ENCODE results near the gene CALCOCO1. TPM values are rescaled to one million over a fixed set of nuclear protein-coding genes. Genes with fewer than 3 reads are reported as not detected.

Gene CALCOCO1
- polyA plus RNA-seq, 2 donors: 49.7 to 72.7 TPM

DNA sequence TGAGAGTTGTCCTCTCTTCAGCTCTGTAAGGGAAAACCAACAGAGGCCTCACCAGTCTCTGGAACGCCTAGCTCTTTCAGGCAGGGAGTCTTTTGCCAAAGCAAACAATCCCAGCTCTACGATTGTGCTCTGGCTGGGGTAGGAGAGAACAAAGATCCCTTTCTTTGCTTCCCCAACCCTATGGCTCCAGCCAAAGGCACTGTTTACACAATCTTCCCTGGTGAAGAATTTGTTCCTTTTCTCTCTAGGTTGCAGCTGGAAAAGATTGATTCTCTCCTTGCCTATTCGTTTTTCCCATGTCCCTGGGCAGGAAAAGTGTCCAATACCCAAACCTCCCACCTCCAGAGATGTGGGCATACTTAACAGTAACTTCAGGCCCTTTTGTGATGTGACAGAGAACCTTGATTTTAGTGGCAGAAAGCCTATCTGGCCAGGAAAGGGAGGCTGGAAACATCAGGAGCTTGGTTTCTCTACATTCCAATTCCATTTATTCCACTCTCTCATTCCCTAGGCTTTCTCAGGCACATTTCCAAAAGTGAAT, 68.2 kb downstream of the CALCOCO1 start:
- no peaks in the 10 kb centered on the region for H3K4me1 ChIP-seq (ENCODE audit: control insufficient read depth in 2 of 2, insufficient read depth in 2 of 2, low read length in 1 of 2)
- H3K4me3 ChIP-seq (ENCODE audit: low read depth in 1 of 2, low read length in 2 of 2): no peak overlapping the region
- no peaks in the 10 kb centered on the region for H3K9me3 ChIP-seq (ENCODE audit: control insufficient read depth in 2 of 2, insufficient read depth in 1 of 2, low read depth in 1 of 2, low read length in 1 of 2)
- peak overlapping the region; percentile 71 to 87 for H3K27ac ChIP-seq (ENCODE audit: low read depth in 2 of 2, low read length in 1 of 2)
- H3K36me3 ChIP-seq (ENCODE audit: control insufficient read depth in 2 of 2, insufficient read depth in 2 of 2, low read length in 1 of 2): peaks cover 0 to 4% of the 10 kb centered on the region in 2 donors
- no peaks in the 10 kb centered on the region for H3K27me3 ChIP-seq (ENCODE audit: control insufficient read depth in 1 of 2, insufficient read depth in 2 of 2, low read length in 2 of 2)
- WGBS, 2 donors: 10 to 24% methylated on average over 3 of the region's 3 CpGs

Other genes starting within 250 kb of the CALCOCO1 start
- gene MAP3K12, start 228.0 kb downstream of the CALCOCO1 start, polyA plus RNA-seq: 1 to 10 TPM; 6.2 to 8.5 TPM
- gene TARBP2, start 226.2 kb downstream of the CALCOCO1 start, polyA plus RNA-seq: 10 to 100 TPM; 20.1 to 24.8 TPM
- under 1 TPM in 1 of 2 donors, not detected in 1; 0.12 TPM for gene NPFF, start 220.0 kb downstream of the CALCOCO1 start, polyA plus RNA-seq
- gene ATF7, start 101.1 kb downstream of the CALCOCO1 start, polyA plus RNA-seq: 10 to 100 TPM; 15.9 to 23.5 TPM
- 100 to 1,000 TPM; 334 to 466 TPM for gene ATP5MC2, start 51.4 kb downstream of the CALCOCO1 start, polyA plus RNA-seq
- gene CISTR, start 24.5 kb upstream of the CALCOCO1 start, polyA plus RNA-seq: not detected
- under 1 TPM; 0.02 to 0.04 TPM for gene HOXC13, start 211.4 kb upstream of the CALCOCO1 start, polyA plus RNA-seq
- gene HOXC12, start 227.5 kb upstream of the CALCOCO1 start, polyA plus RNA-seq: not detected
- gene HOXC11, start 245.7 kb upstream of the CALCOCO1 start, polyA plus RNA-seq: not detected
- not detected for gene HOTAIR, start 247.5 kb upstream of the CALCOCO1 start, polyA plus RNA-seq

Measured in esophagus (tissue), 2 donors.